D341Med (cell line): ENCODE measurements around the gene UGT1A8.
"Not testable (repeated sequence)": the region's sequence is repeated elsewhere in the genome, so short reads cannot be mapped to it uniquely, and the experiment has no call there.

ENCODE experiments used
- DNase-seq: peaks from one replicate; pipeline ENCODE4 v3.0.0; 2012; ENCODE audit warnings: low spot score

UGT1A8 gene

DNA sequence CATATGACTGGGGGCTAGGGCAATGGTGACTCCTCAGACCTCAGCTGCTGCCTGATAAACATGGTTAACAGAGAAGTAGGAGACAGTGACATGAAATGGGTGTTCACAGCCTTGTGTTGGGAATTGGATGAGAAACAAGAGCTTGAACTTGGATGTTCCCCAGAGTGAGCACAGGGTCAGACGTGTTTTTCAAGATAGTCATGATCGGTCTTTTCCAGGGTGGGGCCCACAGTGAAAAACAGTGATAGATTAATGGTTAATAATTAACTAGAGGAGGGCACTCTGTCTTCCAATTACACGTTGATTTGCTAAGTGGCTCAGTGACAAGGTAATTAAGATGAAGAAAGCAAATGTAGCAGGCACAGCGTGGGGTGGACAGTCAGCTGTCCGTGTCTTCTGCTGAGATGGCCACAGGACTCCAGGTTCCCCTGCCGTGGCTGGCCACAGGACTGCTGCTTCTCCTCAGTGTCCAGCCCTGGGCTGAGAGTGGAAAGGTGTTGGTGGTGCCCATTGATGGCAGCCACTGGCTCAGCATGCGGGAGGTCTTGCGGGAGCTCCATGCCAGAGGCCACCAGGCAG lies 111.4 kb downstream of the UGT1A8 start, which contains the start of gene UGT1A3:
Gene UGT1A3, plus strand, starts transcription at position 320 of the 579 bp plus-strand sequence. Its CDS starts 85 bp downstream, at position 405.
- no peak for DNase-seq

DNA sequence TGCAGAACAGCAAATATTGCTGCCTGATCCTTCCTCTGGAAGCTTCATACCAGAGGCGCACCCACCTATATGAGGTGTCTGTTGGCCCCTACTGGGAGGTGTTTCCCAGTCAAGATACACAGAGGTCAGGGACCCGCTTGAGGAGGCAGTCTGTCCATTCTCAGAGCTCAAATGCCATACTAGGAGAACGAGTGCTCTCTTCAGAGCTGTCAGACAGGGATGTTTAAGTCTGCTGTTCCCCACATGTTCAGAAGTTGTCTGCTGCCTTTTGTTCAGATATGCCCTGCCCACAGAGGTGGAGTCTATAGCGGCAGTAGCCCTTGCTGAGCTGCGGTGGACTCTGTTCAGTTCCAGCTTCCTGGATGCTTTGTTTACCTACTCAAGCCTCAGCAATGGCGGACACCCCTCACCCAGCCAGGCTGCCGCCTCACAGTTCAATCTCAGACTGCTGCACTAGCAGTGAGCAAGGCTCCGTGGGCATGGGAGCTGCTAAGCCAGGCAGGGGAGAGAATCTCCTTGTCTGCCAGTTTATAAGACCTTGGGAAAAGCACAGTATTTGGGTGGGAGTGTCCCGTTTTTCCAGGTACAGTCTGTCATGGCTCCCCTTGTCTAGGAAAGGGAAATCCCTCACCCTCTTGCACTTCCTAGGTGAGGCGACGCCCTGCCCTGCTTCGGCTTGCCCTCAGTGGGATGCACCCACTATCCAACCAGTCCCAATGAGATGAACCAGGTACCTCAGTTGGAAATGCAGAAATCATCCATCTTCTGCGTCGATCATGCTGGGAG lies 119.6 kb downstream of the UGT1A8 start:
- DNase-seq: not testable (repeated sequence)

DNA sequence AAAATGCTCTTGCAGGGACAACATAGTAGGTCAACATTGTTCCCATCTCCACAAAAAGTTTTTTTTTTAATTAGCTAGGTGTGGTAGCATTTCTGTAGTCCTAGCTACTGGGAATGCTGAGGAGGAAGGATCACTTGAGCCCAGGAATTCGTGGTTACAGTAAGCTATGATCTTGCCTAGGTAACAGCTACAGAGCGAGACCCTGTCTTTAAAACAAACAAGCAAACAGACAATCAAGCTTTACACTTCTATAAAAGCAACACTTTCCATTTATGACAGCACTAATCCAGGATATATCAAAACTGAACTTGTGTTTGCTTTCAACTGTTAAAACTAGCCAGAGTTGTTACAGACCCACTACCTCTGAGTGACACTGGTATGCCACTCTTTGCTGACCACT lies 123.4 kb downstream of the UGT1A8 start:
- DNase-seq: no peak

DNA sequence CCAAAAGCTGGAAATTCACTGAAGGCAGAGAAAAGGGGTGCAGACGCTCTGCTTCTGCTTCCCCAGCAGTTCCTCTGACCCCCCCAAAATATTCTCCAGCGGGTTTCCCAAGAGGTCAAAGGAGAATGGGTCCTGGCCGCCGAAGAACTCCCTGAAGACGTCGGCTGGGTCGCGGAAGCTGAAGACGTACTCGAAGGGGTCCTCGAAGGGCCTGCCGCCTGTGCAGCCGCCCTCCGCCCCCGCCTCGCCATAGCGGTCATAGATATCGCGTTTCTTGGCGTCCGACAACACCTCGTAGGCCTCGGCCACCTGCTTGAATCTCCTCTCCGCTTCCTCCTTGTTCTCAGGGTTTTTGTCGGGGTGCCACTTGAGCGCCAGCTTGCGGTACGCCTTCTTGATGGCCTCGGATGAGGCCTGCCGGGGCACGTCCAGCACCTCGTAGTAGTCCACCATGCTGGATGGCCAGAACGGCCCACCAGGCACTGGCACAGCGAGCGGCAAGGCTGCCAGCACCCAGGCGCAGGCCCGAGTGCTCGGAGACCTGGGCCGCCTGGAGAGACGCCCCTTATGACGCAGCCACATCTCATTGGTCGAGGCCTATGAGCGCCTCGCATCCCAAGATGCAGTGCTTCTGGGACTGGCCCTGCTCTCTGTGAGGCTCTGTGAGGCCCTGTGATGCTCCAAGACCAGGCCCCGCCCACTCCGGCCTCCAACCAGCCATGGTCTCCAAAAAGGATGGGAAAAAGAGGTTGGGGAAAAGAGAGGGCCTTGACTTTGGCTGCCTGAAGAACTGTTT lies 126.2 kb downstream of the UGT1A8 start:
- DNase-seq: no peak

DNA sequence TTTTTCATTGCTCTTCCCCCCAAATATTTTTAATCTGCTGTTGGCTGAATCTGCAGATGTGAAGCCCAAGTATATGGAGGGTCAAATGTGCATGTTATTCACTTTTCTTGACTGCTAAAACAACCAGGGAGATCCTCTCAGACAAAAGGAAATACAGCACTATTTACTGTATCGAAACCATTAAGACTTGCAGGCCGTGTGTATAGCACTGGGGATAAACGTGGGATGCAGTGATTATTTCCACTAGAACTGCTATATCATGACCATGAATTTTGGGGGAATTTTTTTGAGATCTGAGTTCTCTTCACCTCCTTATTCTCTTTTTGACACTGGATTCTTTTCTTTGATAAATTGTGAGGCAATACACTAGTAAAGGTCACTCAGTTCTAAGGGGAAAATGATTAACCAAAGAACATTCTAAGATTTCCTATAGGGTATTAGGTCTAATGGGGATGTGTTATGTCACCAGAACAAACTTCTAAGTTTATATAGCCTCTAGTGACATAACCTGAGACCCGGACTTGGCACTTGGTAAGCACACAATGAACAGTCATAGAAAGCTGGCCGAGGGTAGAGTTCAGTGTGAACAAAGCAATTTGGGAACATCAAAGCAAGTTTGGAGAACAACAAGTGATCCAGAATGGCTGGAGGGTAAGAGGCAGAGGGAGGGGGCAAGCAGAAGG lies 127.8 kb downstream of the UGT1A8 start:
- no peak for DNase-seq

DNA sequence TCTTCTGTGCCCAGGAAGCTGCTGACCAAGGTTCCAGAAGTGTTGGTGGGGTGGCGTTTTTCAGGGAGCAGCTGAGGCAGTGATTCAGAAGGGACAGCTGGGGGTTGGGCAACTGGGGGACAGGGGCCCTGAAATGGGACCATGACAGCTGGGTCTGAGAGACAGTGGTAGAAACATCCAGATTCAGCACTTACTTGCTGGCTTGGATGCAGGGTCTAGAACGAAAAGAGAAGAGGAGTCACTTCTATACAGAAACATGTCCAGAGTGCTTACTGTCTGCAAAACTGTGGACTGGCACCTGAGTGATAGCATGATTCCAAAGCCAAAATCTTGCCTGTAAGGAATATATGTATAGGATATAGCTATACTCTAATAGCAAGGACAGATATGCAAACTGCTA lies 128.4 kb downstream of the UGT1A8 start:
- not testable (repeated sequence) for DNase-seq

DNA sequence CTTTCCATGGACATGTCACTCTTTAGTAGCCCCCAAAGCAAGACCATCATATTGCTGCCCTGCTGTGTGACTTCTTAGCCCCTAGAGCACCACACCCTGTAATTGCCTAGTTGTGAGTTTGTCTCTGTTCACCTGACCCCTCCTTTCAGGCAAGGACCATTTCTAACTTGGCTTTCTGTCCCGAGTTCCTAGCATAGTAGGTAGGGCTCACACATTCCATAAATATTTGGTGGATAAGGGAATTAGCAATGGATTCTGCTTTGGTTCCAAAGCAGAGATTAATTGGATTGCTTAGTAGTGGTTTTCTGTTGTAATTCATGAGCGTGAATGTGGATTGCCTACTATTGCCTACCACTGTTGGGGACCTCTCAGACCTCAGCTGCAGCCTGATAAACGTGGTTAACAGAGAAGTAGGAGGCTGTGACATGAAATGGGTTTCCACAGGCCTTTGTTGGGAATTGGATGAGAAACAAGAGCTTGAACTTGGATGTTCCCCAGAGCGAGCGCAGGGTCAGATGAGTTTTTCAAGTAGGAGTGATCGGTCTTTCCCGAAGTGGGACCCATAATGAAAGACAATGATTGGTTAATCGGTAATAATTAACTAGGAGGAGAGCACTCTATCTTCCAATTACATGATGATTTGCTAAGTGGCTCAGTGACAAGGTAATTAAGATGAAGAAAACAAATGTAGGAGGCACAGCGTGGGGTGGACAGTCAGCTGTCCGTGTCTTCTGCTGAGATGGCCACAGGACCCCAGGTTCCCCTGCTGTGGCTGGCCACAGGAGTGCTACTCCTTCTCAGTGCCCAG lies 129.2 kb downstream of the UGT1A8 start:
- DNase-seq: no peak

DNA sequence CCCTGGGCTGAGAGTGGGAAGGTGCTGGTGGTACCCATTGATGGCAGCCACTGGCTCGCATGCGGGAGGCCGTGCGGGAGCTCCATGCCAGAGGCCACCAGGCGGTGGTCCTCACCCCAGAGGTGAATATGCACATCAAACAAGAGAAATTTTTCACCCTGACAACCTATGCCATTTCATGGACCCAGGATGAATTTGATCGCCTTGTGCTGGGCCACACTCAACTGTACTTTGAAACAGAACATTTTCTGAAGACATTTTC lies 129.8 kb downstream of the UGT1A8 start:
- DNase-seq: no peak

DNA sequence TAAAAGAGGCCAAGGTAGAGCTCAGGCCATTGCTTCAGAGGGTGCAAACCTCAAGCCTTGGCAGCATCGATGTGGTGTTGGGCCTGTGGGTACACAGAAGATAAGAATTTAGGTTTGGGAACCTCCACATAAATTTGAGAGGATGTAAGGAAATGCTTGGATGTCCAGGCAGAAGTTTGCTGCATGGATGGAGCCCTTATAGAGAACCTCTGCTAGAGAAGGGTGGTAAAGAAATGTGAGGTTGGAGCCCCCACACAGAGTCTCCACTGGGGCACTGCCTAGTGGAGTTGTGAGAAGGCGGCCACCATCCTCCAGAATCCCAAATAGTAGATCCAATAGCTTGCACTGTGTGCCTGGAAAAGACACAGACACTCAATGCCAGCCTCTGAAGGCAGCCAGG lies 133.3 kb downstream of the UGT1A8 start:
- DNase-seq: not testable (repeated sequence)

DNA sequence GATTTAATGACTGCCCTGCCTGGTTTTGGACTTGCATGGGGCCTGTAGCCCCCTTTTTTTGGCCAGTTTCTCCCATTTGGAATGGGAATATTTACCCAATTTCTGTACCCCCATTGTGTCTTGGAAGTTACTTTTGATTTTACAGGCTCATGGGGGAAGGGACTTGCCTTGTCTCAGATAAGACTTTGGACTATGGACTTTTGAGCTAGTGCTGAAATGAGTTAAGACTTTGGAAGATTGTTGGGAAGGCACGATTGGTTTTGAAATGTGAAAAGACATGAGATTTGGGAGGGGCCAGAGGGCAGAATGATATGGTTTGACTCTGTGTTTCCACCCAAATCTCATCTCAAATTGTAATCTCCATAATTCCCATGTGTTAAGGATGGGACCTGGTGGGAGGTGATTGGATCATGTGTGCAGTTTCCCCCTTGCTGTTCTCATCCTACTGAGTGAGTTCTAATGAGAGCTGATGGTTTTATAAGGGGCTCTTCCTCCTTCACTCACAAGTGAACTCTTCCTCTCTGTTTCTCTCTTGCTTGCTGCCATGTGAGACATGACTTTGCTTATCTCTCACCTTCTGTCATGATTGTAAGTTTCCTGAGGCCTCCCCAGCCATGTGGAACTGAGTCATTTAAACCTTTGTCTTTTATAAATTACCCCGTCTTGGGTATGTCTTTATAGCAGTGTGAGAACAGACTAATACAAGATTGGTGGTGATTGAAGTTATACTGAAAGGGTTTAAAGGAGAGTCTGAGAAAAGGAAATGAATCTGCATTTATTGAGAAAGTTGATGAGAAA lies 134.0 kb downstream of the UGT1A8 start:
- not testable (repeated sequence) for DNase-seq

DNA sequence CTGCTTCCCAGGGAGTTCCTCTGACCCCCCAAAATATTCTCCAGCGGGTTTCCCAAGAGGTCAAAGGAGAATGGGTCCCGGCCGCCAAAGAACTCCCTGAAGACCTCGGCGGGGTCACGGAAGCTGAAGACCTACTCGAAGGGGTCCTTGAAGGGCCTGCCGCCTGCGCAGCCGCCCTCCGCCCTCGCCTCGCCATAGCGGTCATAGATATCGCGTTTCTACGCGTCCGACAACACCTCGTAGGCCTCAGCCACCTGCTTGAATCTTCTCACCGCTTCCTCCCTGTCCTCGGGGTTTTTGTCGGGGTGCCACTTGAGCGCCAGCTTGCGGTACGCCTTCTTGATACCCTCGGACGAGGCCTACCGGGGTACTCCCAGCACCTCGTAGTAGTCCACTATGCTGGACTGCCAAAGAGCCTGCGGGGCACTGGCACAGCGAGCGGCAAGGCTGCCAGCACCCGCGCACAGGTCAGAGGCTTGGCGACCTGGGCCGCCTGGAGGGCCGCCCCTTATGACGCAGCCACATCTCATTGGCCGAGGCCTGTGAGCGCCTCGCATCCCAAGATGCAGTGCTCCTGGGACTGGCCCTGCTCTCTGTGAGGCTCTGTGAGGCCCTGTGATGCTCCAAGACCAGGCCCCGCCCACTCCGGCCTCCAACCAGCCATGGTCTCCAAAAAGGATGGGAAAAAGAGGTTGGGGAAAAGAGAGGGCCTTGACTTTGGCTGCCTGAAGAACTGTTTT lies 137.6 kb downstream of the UGT1A8 start:
- no peak for DNase-seq

DNA sequence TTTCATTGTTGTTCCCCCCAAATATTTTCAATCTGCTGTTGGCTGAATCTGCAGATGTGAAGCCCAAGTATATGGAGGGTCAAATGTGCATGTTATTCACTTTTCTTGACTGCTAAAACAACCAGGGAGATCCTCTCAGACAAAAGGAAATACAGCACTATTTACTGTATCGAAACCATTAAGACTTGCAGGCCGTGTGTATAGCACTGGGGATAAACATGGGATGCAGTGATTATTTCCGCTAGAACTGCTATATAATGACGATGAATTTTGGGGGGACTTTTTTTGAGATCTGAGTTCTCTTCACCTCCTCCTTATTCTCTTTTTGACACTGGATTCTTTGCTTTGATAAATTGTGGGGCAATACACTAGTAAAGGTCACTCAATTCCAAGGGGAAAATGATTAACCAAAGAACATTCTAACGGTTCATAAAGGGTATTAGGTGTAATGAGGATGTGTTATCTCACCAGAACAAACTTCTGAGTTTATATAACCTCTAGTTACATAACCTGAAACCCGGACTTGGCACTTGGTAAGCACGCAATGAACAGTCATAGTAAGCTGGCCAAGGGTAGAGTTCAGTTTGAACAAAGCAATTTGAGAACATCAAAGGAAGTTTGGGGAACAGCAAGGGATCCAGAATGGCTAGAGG lies 139.1 kb downstream of the UGT1A8 start:
- DNase-seq: no peak

DNA sequence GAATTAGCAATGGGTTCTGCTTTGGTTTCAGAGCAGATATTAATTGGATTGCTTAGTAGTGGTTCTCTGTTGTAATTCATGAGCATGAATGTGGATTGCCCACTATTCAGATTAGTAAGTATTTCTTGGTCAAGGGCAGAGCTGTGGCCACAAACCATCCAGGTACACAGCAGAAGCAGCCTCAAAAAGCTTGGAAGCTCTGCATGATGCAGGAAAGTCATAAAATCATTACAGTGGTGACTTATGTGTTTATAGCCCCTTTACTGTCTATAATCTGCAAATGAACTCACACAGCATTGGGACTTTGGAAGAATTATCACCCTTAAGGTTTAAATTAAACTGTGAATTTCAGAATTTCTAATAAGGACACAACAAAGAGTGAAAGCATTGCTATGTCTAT lies 140.7 kb downstream of the UGT1A8 start:
- no peak for DNase-seq

DNA sequence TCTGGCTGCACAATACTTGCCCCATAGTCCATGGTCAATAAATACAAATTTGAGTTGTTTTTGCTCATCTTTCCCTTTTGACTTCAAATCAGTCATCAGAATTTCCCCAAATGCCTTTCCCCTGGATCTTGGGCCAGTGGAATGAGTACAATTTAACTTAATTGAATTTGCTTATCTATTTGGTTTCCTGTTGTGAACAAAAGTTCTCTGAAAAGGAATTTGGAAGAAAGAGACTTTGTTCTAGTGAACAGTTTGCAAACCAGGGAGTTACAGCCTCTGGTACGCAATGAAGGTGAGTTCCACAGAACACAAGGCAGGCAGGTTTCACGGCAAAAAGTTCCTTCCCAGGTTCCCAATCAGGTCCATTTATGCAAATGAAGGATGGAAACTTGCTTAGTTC lies 141.4 kb downstream of the UGT1A8 start:
- no peak for DNase-seq

DNA sequence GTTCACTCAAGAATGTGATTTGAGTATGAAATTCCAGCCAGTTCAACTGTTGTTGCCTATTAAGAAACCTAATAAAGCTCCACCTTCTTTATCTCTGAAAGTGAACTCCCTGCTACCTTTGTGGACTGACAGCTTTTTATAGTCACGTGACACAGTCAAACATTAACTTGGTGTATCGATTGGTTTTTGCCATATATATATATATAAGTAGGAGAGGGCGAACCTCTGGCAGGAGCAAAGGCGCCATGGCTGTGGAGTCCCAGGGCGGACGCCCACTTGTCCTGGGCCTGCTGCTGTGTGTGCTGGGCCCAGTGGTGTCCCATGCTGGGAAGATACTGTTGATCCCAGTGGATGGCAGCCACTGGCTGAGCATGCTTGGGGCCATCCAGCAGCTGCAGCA lies 142.6 kb downstream of the UGT1A8 start, which contains the start of gene UGT1A1:
Gene UGT1A1, plus strand, starts transcription at position 228 of the 400 bp plus-strand sequence. Its CDS starts 18 bp downstream, at position 246.
- DNase-seq: no peak

DNA sequence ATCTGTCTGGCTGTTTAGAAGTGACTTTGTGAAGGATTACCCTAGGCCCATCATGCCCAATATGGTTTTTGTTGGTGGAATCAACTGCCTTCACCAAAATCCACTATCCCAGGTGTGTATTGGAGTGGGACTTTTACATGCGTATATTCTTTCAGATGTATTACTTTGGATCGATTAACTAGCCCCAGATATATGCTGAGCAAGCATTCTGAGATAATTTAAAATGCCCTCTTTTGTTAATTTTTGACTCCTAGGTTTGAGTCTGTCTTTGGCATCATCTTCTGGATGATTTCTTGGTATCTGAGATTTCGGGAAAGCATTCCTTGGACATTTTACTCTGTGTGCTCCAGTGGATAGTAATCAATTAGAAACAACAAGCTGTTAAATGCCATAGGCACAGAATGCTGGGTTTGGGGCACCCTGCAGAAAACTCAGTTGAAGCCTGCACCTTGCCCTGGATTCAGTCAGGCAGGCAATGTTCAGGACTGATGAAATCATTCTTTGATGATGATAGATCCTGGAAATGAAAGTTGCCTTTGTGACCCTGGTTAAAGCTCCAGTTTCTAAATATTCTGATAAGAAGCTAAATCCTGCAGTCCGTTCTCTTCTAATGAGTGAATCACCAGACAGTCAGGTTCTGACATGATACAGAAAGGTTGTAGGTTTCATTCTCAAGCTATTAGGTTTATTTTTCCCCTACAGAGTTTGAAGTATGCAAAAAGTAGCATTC lies 143.8 kb downstream of the UGT1A8 start:
- no peak for DNase-seq

DNA sequence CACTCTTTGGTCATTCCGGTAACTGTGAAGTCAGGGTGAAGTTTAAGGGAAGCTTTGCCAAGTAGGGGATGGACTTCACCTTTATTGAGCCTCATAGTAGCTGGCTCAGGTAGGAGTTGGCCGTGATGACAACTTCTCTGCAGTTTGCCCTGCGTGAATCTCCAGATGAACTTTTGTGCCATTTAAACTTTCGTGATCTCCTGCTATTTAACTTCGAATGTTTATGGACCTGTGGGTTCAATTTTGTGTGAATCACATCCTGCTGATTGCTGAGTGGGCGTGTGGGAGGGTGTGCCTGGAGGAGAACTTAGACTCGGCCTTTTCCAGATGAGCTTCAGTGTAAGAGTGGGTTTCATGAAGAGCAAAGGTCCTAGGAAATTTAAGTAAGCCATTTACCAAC lies 146.8 kb downstream of the UGT1A8 start:
- no peak for DNase-seq

DNA sequence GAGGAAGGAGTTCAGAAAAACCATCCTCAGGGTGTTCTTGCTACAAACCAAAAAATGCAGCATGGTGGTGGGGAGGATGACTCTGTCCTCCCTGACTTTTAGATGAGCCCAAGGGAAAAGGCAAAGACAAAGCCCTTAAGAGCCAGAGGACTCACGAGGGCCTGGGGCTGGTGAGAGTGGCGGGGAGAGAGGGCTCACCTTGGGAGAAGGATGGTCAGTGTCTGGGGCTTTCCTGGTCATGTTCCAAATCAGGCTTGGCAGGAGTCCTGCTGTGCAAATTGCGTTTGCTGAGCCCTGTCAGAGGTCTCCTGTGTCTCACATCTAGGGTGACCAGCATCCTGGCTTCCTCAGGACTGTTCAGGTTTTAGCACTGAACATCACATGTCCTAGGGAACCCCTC lies 147.3 kb downstream of the UGT1A8 start:
- DNase-seq: no peak

DNA sequence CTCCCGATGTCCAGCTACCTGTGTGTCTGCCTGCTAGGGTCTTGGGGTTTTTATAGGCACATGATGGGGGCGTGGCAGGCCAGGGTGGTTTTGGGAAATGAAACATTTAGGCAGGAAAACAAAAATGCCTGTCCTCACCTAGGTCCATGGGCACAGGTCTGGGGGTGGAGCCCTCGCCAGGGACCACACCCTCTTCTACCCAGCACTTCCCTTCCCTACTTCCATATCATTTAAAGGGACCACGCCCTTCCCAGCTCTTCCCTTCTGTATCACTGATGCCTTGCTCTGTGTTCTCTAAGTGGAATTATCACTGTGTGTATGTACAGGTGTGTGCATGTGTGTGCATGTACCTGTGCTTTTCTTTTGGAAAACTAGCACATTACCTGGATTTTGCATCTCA lies 149.0 kb downstream of the UGT1A8 start:
- no peak for DNase-seq
